Fibroblast of the aortic adventitia (primary cell): ENCODE results near the gene BICRAL. TPM values are rescaled to one million over a fixed set of nuclear protein-coding genes. Genes with fewer than 3 reads are reported as not detected.
A peak's percentile ranks its signal among the peaks of the same experiment; 100 is the strongest.

Source experiments
- DNase-seq: peaks from one replicate; pipeline ENCODE4 v3.0.0-alpha.2; 2010; ENCODE audit warnings: low read depth
- H3K4me3 ChIP-seq: 2 replicates; pipeline ENCODE4 v1.5.1; 2011; ENCODE audit warnings: low read depth, mild to moderate bottlenecking, control low read depth, low read length, moderate library complexity
- CTCF ChIP-seq: IDR thresholded peaks from 2 replicates; pipeline ENCODE4 v1.5.1; 2011; ENCODE audit warnings: mild to moderate bottlenecking, low read length, control low read depth, inconsistent platforms; ENCODE audit not compliant: insufficient read depth
- total RNA-seq: library from RNA; depleted of rRNA; stranded (reverse); fragments of >200 nt; gene quantifications from 2 replicates; pipeline ENCODE4 v1.2.3, GENCODE V29; 2012; ENCODE audit warnings: low replicate concordance

Gene BICRAL
- total RNA-seq, 1 donor, result 15.8 TPM

DNA sequence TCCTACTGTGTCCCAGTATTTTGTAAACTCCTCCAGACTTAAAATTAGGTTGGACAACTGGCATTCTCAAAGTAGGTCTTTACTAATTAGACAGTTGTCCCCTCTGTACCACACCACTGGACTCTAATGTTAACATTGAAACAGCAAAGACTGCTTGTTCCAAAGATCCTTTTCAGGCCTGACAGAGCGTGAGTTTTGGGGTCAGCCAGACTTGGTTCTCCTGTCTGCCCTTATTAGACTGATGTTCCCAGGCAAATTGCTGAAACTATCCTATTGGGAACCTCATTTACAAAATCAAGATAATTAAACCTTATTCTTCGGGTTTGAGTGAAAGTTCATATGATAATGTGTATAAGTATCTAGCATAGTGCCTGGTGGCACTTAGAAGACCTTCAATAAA is 3.7 kb upstream of the BICRAL start:
- TF ChIP-seq CTCF, result no peak
- DNase-seq, result no peak

DNA sequence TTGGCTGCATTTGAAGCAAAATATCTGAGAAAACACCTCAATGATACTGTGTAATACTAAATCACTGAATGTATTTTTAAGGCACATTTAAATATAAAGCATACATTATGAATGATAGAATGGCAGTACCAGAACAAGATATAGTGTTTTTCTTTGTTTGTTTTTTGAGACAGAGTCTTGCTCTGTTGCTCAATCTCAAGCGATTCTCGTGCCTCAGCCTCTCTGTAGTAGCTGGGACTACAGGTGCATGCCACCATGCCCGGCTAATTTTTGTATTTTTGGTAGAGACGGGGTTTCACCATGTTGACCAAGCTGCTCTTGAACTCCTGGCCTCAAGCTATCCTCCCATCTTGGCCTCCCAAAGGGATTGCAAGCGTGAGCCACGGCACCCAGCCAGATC is 2.3 kb upstream of the BICRAL start:
- TF ChIP-seq CTCF, result no peak
- DNase-seq, result no peak
- H3K4me3 ChIP-seq, result no peak overlapping the region

More for the DNA sequence above, 3.7 kb upstream of the BICRAL start:
- H3K4me3 ChIP-seq, result no peak overlapping the region

- no peak for TF ChIP-seq CTCF
- peak overlapping the region; percentile 81 for H3K4me3 ChIP-seq
- peak; percentile 42 for DNase-seq
These were observed 381 bp upstream of the BICRAL start for GRCh38 chr6:42781546-42781795.

DNA sequence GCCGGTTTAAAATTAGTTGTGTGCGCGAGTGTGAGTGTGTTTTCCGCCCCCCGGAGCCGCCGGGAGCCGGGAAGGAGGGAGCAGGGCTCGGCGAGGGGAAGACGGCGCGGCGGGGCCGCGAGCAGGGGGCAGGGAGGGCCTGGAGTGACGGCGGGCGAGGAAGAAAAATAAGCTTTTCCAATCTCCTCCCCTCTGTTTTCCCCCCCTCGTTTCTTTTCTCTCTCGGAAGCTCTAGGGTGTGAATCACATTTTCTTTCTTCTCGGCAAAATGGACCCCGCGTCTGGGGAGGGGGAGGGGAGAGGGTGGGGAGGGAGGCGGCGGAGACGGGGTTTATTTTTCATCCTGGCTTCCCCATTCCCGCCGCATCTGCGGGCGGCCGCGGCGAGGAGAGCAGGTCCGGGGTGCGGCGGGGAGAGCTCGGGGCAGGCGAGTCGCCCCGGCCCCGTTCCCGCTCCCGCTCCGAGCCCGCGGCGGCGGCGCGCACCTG is 881 bp downstream of the BICRAL start:
- H3K4me3 ChIP-seq, result peak overlapping the region; percentile 81
- peak; percentile 91 for DNase-seq
- no peak for TF ChIP-seq CTCF

GRCh38 chr6:42783177-42783875 is 1.5 kb downstream of the BICRAL start:
- H3K4me3 ChIP-seq, result peak overlapping the region; percentile 81
- DNase-seq, result peak; percentile 73
- TF ChIP-seq CTCF, result no peak

DNA sequence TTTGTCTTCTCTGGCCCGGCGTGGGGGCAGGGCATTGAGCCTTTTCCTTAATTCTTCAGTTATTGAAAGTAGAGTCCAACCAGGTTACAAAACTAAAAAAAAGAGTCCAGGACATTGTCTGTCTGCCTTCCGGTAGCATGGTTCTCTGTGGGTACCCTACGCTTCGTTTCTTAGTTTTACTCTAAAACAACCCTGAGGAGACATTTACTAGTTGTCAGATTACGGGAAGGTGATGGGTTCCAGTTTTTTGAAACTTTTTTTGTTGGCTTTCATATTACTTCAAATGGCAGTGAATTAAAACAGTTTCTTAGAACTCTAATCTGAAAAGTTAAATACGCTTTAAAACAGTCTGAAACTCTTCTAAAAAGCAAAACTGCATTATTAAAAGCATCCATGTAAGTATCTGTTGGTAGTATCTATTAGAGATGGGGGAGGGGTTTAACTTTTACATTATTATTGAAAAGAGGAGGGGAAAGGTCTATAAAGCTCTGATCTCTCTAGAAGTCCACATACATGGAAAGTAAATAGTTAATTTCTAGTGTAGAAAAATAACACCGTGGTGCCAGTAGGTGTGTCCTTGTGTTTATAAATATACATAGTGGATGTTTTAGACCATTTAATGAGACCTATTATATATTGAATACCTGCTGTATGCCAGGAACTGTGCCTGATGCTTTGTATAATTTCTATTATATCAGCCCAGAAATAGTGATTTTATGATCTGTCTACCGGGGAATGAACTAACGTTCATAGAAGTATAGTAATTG is 2.2 kb downstream of the BICRAL start:
- H3K4me3 ChIP-seq, result peak overlapping the region; percentile 81
- peak; percentile 50 for DNase-seq
- TF ChIP-seq CTCF, result no peak
